SU-DHL-6 (cell line): Measurements from ENCODE around the gene VASP.

Source experiments
- EZH2phosphoT487 ChIP-seq: fragments of 200-600 bp; sonication (generic), shearing (Covaris generic); conservative IDR thresholded peaks from 2 replicates; pipeline ENCODE4 v1.6.1; 2018; ENCODE audit warnings: mild to moderate bottlenecking, antibody characterized with exemption, low read length, moderate library complexity, mixed read lengths
- TF ChIP-seq, protein P1 (sequence below): fragments of 200-600 bp; sonication (generic); IDR thresholded peaks from one replicate; pipeline ENCODE4 v1.5.1; 2017; ENCODE audit warnings: antibody characterized with exemption, mild to moderate bottlenecking, low read length, moderate library complexity; ENCODE audit not compliant: insufficient read depth, poor library complexity, severe bottlenecking

DNA sequence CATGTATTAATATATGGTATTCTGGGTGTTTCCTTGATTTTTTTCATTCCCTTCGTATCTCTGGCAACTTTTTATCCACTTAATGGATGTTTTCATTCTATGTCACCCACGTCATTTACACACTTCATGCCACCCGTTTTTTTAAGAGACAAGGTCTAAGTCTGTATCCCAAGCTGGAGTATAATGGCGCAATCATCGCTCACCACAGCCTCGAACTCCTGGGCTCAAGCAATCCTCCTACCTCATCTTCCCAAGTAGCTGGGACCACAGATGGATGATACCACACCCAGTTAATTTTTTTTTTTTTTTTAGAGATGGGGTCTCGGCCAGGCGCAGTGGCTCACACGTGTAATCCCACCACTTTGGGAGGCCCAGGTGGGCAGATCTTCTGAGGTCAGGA, 3.4 kb upstream of the VASP start:
- TF ChIP-seq, protein P1, sequence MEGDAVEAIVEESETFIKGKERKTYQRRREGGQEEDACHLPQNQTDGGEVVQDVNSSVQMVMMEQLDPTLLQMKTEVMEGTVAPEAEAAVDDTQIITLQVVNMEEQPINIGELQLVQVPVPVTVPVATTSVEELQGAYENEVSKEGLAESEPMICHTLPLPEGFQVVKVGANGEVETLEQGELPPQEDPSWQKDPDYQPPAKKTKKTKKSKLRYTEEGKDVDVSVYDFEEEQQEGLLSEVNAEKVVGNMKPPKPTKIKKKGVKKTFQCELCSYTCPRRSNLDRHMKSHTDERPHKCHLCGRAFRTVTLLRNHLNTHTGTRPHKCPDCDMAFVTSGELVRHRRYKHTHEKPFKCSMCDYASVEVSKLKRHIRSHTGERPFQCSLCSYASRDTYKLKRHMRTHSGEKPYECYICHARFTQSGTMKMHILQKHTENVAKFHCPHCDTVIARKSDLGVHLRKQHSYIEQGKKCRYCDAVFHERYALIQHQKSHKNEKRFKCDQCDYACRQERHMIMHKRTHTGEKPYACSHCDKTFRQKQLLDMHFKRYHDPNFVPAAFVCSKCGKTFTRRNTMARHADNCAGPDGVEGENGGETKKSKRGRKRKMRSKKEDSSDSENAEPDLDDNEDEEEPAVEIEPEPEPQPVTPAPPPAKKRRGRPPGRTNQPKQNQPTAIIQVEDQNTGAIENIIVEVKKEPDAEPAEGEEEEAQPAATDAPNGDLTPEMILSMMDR, result no peak
- no peak for TF ChIP-seq EZH2phosphoT487
